Stimulated activated CD8-positive, alpha-beta memory T cell treated with anti-CD3 and anti-CD28 coated beads, Interleukin-12 subunit alpha, Interleukin-12 subunit beta, amount 100 ng/mL, for 1 hour (primary cell): ENCODE measurements around the gene RGP1.

Source experiments
- DNase-seq: peaks from one replicate; pipeline ENCODE4 v3.0.0-alpha.2; 2020; ENCODE audit warnings: low read depth

Gene RGP1, protein sequence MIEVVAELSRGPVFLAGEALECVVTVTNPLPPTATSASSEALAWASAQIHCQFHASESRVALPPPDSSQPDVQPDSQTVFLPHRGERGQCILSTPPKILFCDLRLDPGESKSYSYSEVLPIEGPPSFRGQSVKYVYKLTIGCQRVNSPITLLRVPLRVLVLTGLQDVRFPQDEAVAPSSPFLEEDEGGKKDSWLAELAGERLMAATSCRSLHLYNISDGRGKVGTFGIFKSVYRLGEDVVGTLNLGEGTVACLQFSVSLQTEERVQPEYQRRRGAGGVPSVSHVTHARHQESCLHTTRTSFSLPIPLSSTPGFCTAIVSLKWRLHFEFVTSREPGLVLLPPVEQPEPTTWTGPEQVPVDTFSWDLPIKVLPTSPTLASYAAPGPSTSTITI

DNA sequence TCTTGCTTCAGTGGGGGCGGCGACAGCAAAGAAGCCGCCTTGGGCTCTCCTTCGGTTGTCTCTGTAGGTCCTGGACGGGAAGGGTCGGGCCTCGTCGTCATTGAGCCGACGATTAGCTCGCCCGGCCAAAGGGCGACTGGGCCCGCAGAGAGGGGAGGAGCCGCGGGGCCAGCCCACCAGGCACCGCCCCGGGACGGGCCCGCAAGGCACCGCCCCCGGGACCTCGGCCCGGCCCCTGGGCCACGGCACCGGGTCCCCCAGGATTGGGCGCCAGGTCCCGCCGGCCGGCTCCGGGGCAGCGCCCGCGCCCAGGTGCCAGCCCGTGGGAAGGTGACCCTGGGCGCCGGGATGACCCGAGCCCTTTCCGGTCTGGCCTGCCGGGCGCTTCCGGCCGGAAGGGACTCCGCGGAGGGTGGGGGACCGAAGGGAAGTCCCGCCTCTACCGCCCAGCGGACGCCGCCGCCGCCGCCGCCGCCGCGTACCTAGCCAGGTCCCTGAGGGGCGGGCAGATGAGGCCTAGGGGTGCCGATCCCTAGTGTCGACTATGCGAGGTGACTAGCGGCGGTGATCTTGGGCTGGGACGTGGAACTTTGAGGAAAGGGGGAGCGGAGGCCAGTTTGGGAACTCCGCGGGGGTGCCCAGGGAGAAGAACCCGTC, at the start of gene RGP1, which contains the start of gene GBA2:
RGP1 (plus strand) TSS at position 430 of the 657 bp plus-strand sequence. CDS start 469 bp downstream, outside the sequence.
GBA2 (minus strand) TSS at position 371 of the 657 bp plus-strand sequence. CDS start 524 bp downstream, outside the sequence.
- DNase-seq: no peak

DNA sequence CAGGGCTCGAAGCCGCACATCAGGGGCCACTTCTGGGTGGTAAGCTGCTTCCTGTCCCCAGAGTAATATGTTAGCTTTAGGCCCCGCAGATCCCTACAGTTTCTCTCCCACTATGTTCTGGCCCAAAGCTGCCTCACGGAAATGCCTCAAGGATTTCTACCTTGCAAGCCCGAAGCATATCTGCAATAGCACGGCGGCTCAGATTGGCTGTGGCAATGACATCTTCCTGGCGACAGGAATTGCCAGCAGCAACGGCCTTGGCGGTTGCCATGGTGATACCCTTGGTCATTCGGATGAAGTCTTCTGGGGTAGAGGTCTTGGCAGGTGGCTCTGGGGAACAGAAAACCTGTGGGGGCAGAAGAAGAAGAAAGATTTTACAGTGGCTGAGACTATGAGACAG, 49.1 kb upstream of the RGP1 start:
- DNase-seq: no peak

DNA sequence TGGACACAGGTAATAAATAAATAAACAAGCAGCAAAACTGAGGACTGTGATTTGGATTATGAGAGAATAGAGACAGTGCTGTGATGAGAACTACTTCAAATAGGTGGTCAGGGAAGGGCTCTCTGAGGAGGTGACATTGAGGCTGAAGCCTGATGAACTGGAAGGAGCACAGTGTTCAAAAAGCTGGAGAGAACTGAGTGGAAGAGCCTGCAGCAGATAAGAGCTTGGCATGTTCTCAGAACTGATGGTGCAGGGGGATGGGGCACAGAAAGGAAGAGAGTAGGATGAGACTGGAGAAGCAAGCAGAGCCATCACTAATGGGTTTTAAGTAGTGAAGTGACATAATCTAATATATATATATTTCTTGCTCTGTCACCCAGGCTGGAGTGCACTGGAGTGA, 48.1 kb upstream of the RGP1 start:
- DNase-seq: no peak

DNA sequence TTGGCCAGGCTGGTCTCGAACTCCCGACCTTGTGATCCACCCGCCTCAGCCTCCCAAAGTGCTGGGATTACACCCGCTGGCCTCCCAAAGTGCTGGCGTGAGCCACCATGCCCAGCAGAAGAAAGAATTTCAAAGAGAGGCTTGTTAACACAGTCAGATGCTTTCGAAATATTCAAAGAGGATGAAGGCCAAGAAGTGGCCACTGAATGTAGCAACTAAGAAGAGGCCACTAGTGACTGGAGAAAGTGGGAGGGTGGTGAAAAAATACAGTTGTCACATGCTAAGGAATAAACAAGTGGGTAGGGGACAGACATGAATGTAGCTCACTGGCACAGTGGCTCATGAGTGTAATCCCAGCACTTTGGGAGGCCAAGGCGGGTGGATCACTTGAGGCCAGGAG, 46.4 kb upstream of the RGP1 start:
- DNase-seq: no peak

DNA sequence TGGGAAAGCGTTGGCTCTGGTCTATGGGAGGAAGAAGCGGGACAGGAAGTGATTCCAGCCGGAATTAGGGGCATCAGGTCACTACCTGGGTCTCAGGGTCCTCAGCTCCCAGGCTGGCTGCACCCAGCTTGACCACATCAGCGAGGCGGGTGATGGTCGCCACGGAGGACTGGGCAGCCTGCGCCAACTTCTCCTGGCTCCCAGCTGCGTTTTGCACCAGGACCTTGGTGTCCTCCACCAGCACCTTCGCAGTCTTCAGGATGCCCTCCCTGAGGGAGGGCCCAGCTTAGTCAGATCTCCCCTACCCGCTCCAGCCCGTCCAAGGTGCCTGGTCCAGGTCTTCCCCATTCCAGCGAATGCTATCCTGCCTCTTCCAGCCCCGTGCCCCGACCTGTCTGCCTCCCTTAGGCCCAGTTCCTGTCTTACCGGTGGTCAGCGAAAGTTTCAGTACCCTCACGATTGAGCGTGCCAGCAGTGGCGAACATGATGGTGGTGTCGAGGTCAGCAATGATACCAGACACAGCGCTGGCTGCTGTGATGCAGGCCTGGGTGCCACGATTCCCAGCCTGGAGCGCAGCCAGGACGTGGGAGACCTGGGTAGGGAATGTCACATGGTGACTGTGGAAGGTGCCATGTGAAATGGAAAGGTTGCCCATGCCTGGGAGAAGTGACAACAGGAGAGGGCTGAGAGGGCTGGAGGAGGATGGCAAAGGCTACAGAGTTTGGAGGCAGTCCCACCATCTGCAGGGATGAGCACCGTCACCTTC, 45.0 kb upstream of the RGP1 start:
- DNase-seq: no peak

DNA sequence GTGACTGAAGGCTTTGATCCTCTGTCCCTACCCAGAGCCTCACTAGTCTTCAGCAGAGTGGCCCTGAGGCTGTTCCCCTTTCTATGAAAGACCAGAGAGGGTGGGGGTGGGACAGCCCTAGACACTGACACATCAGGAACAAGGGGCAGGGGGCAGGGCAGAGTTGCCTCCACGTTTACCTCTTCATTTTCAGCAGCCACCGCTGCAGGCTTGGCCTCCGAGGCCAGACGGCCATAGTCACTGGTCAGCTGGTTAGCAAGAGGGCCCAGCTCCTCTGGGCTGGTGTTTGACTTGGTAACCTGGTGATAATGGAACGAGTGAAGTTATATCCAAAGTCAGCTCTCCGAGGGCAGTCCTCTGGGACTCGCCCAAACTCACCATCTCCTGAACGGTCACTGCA, 43.7 kb upstream of the RGP1 start:
- no peak for DNase-seq

DNA sequence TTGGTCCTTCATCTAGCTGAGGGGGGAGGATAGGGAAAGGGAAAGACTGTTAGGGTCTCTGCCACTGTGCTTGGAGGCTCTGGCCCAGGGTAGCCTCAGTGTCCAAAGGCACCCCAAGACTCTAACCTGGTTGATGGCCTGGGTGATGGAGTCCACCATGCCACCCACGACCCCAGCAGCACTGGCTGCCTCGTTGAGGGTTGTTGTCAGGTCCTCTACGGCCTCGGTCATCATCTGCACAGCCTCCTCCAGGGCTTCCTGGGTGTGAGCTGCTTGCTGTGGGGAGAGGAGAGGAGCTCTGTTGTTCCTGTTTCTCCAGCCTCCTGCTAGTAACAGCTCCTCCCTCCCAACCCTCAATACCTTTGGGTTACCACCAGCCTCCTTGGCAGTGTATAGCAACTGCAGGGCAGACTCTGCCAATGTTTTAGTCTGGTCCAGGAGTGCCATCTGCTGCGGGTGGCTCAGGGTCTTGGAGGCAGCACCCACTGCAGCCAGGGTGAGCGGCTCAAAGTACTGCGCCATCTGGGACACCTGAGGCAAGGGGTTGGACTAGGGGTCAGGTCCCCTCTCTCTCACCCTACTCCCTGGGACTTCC, 43.2 kb upstream of the RGP1 start:
- no peak for DNase-seq

DNA sequence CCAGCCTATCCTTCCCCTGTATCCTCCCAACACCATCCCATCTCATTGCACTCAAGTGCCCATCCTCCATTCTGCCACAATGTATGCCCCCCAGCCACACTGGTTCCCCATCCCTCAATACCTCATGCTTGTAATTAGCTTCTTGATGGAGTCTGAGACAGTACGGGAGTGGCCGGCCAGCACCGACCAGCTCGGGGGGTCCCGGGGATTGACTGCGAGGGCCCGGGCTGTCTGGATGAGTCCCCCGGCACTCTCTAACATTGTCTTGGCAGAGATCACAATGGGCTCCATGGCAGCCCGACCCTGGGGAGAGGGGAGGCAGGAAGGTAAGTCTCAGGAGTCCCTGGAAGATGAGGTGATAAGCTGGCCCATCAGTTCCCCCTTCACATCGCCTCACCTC, 42.1 kb upstream of the RGP1 start:
- no peak for DNase-seq

DNA sequence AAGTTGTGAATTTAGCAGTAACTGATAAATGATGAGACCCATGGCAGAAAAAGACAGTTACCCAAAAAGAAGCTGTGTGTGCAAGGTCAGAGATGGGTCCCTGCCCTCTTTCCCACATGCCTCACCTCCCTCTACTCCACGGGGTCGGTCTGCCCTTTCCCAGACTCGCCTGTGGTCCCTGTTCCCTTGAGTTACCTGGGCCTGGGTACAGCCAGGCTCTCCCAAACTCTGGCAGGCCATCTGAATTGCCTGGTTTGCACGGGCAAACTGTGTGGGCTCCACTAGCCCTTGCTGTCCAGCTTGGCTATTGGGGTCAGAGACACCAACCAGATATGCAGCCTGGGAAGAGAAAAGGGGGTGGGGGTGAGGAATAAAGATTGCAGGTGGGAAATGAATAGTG, 40.9 kb upstream of the RGP1 start:
- DNase-seq: no peak

DNA sequence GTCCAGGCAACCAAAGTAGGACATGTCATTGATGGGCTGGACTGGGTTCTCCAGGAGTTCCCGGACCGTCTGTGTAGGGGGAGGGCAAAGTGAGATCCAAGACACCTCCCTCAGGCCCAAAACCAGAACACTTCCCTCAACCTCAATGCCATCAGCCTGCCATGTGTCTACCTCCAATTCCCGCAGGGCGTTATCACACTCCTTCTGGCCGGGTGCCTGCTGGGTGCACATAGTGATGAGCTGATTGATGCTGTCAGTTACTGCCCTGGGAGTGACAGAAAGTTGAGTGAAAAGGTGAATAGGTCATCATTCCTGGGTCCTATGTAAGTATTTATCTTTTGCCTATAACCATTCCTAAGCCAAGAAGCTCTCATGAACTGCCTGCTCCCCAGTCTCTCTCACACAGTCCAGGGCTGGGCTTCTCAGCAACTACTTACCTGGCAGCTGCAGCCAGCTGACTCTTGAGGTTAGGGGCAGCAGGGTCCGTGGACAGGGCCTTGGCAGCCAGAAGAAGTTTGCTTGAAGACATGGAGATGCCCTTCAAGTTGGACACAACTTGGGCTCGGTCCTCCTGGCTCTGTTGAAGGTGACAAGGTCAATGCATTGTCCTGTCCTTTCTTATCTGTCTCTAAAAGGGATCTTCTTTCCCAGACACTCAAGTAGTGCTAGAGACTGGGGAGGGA, 38.1 kb upstream of the RGP1 start:
- DNase-seq: no peak

DNA sequence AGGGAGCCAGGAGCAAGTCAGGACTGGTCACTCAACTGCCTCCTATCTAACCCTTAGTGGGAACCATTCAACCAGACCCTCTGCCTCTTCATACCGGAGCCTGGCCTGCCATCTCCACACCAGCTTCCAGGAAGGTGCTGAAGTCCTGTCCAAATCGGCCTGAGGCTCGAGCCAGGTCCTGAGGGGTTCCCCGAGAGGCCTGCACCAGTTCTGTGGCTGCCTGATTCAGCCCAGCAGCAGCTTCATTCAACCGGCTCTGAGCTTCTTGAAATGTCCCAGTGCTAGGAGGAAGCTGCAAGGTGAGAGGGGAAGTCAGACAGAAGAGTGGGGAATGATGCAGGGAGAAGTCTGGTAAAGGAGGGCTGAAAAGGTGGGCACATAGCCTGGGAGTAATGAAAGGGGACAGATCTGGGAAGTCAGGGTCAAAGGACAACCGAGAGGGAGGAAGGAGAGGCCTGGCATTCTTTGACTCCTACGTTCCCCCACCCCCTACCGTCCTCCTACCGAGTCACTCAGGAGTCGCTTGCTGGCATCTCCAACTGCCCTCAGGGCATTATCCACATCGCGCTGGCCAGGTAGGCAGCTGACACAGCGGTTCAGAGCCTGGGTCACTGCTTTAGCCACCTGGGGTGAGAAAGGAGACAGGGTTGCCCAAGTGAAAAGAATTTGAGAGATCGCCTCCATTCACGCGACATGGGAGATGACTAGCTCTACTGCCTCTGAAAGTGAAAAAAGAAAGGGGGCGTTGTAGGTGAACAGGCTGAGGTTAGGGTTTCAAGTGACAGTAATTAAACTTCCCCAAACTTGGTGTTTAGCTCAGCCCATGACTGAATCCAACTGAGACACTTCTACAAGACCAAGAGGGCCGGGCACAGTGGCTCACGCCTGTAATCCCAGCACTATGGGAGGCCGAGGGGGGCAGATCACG, 37.3 kb upstream of the RGP1 start:
- no peak for DNase-seq

DNA sequence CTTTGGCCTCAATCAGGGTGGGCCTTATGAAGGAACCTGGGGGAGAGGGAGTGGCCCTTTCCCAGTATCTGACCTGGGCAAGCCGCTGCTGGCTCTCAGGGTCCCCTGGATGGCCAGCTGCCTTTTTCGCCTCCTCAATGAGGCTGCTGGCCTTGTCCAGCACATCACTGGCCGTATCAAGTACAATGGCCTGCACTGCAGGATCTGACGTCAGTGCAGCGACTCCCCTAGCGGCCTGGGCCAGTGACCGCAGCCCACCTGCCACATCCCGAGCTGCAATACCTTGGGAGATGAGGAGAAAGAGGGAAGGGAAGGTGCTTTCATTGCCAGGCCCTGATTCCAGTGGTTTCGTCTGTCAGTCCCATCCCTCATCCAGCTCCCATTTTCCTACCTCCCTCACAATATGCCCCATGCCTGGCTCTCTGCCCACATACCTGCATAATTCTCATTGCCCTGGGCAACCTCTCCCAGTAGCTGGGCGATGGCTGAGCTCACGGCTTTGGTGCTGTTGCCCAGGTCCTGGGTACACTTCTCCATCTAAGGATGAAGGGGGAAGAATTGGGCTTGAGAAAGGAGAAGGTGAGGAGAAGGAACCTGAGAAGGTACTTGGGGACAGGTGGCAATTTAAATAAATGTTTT, 36.2 kb upstream of the RGP1 start:
- DNase-seq: no peak

DNA sequence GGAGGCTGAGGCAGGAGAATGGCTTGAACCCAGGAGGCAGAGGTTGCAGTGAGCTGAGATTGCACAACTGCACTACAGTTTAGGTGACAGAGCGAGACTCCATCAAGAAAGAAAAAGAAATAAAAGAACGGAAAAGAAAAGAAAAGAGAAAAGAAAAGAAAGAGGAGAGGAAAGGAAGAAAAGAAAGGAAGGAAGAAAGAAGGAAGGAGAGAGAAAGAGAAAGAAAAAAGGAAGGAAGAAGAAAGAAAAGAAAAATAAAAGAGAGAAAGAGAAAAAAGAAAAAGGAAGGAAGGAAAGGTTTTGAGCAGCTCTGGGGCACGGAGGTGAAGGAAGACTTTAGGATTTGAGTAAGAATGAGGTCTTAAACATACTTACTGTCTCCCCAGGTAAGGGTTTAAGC, 35.5 kb upstream of the RGP1 start:
- DNase-seq: no peak

DNA sequence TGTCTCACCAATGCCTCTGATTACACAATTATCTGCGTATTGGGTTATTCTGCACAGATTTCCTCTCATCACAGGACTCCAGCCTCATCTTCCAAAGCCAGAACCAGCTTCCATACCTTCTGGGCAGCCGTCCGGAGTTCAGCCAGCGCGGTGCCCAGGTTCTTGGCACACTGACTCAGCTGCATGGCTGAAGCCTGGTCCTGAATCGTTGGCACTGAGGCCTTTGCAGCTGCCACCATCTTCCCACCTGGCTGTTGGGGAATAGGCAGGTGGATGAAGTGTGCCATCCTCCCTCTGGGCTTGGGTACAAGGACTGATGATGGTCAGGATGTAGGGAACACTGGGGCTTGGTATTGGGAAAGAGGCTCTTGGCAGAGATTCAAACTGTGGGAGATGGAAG, 35.0 kb upstream of the RGP1 start:
- DNase-seq: no peak

DNA sequence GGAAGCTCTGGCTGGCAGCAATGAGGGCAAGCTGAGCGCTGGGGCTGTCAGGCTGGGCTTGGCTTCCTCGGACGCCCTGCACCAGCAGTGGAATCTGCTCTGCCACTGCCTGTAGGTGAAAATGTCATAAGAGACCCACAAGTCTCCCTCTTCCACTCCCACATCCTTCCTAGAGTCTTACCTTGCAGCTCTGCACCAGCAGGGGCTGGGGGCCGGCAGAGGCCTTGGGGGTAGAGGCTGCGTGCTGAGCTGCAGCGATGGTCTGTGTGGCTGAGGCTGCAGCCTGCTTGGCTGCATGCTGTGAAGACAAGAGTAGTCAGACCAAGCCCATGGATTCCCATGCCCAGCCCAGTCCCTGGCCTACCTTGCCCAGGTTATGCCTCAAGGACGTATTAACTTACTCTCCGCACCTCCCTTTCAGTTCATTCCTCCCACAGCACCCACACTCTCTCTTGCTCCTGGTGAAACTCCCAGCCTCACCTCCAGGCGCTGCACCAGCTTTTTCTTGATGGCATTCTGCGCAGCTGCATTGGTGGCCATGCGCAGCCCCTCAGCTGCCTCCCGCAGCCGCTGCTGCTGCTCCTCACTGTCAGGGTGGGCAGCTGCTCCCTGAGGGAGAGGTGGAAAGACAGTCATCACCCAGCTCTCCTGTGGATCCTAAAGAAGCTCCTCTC, 34.4 kb upstream of the RGP1 start:
- DNase-seq: no peak

DNA sequence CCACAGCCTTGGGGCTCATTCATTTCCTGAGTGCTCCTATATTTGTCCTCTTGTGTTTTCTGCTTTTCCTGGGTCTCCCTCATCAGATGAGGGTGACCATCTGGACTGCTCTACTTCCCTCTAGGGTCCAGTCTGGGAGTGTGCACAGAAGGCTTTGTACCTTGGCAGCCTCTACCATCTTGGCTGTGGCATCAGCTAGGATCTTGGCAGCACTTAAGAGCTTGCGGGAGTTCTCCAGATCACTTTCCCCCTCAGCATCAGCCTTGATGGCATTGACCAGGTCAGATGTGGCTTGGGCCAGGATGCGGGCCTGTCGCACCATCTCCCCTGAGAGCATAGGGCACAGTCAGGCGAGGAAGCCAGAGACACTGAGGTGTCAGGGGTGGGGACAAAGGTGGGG, 32.9 kb upstream of the RGP1 start:
- no peak for DNase-seq

DNA sequence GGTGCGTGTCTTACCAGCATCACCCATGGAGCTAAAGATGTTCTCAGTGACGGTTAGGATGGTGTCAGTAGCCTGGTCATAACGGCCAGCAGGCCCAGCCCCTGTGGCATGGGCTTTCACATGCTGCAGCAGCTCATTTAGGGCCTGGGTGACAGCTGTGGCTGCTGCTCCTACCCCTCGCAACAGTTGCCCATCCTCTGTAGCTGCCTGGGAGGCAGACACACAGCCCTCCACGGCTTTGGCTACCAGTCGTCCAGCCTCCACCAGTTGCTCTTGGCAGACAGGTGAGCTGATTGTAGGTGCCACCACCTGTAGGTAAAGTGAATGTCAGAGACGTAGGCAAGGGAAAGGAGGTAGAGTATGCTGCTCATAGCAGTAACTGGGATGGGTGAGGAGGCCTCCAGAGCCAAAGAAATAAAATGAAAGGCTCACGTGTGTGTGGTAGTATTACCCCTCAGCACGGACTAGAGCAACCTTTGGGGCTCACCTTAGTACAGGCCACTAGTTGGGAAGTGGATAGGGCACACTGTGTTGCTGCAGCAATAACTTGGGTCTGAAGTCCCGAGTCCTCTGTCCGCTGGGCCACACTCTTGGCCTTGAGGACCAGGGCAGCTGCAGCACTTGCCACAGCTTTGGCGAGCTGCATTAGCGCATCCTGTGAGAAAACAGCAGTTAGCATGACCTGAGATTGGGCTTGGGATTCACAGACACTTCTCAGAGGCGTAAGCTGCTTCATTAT, 31.8 kb upstream of the RGP1 start:
- DNase-seq: no peak

DNA sequence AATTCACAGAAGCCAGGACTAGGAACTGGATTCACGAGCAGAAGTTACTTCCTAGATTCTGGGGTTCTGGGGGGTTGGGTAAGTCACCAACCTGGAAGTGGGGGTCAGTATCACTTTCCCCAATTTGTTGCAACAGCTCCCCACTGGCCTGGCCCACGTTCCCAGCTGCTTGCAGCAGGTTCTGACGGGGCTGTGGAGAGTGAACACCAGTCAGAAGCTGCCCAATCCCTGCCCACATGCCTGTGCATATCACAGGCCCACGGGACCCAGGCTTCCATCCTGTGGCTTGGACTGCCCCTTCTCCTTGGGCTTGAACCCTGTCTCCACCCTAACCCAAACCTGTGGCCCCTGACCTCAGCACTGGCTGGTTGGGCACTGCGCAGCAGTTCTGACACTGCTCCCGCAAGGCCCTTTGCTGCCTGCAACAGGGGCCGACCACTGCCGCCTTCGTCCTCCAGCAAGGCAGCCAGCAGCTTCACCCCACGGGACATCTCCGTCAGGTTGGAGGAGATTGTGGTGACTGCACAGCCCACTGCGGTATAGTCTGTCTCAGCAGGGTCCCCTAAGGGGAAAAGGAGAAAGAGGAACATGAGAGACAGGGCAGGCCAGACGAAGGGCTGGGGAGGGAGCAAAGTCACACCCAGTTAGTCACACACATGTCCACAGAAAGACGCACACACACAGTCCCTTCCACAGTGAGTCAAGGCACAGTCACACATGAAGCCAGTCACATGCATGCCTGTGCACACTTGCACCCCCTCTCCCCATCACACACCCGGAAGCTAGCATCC, 30.2 kb upstream of the RGP1 start:
- no peak for DNase-seq
